ENCODE data around the gene DTD2. TPM values are rescaled to one million over a fixed set of nuclear protein-coding genes. Genes with fewer than 3 reads are reported as not detected.

DTD2 gene
- total and polyA plus RNA-seq, 2 donors (not counting 1 experiment from before 2014, with no cell fraction given), result 25.4 to 40.8 TPM

- Histone ChIP-seq H3K79me2 (ENCODE audit: control insufficient read depth, insufficient read depth, low read length) (peaks cover 3% of the 10 kb centered on the region), H3K9ac (ENCODE audit: insufficient read depth, low read length) (no peak overlapping the region), H4K20me1 (ENCODE audit: control insufficient read depth, extremely low read depth, insufficient read depth, low read length) (no peaks in the 10 kb centered on the region), H3K27ac (ENCODE audit: insufficient read depth, low read length) (no peak overlapping the region), H3K4me3 (replicated peaks in 1 of 4; ENCODE audit: control extremely low read depth in 1 of 4, insufficient read depth in 1 of 4, low read depth in 3 of 4, low read length in 4 of 4) (peak overlapping the region; percentile 65 to 84 (median 78)), H3K4me1 (ENCODE audit: control insufficient read depth, extremely low read depth, insufficient read depth, low read length) (peaks cover 2% of the 10 kb centered on the region), H2AFZ (ENCODE audit: low read length) (peak overlapping the region; percentile 48), H3K9me3 (ENCODE audit: control insufficient read depth, insufficient read depth, low read depth, low read length) (no peaks in the 10 kb centered on the region), H3K36me3 (ENCODE audit: control insufficient read depth, insufficient read depth, low read length) (no peaks in the 10 kb centered on the region), H3K27me3 (ENCODE audit: control insufficient read depth, insufficient read depth, low read length) (no peaks in the 10 kb centered on the region), H3K4me2 (ENCODE audit: extremely low read depth, insufficient read depth, low read length) (peak overlapping the region; percentile 73)
- peak; percentile 3 to 8 for DNase-seq (ENCODE audit: low read depth in 2 of 2)
- no peak for TF ChIP-seq EZH2 (IDR thresholded peaks at IDR 0.05; ENCODE audit: low read length, missing control alignments)
- TF ChIP-seq CTCF (conservative IDR thresholded peaks at IDR 0.05 in 1 of 2, IDR thresholded peaks at IDR 0.05 in 1 of 2; ENCODE audit: low read depth in 1 of 2, low read length in 2 of 2), result no peak
Measured at GRCh38 chr14:31457665-31458659, 656 bp upstream of the DTD2 start.

DNA sequence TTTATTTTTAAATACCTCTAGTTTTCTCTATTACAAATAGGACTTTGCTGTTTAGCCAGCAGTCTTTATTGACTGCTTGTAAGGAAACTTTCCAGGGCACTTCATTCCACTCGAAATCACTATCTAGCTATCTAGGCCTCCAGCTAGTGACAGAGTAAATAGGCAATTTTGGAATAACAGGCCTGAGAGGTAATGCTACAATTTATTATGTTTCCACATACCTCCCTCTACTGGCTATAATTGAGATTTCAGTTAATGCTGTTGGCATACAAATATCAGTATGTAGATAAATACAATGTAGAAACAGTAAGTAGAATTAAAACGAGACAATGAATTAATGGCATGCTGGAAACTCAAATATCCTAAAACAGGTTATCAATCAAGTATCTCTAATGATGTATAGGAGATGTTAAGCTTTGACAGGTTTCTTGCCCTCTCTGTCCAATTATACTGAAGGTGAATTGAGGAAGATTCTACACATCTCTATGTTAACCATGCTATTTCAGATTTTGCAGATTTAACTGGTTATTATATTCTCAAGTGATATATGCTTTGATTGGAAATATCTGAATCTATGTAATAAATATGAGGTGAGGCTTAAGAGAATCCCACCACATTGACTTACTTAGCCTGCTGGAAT is 7.2 kb downstream of the DTD2 start:
- Histone ChIP-seq H3K9ac (ENCODE audit: insufficient read depth, low read length) (no peak overlapping the region), H3K4me1 (ENCODE audit: control insufficient read depth, extremely low read depth, insufficient read depth, low read length) (no peaks in the 10 kb centered on the region), H2AFZ (ENCODE audit: low read length) (no peak overlapping the region), H3K36me3 (ENCODE audit: control insufficient read depth, insufficient read depth, low read length) (peaks cover 1% of the 10 kb centered on the region), H3K27ac (ENCODE audit: insufficient read depth, low read length) (no peak overlapping the region), H3K4me2 (ENCODE audit: extremely low read depth, insufficient read depth, low read length) (no peak overlapping the region), H4K20me1 (ENCODE audit: control insufficient read depth, extremely low read depth, insufficient read depth, low read length) (no peaks in the 10 kb centered on the region), H3K27me3 (ENCODE audit: control insufficient read depth, insufficient read depth, low read length) (no peaks in the 10 kb centered on the region), H3K4me3 (replicated peaks in 1 of 4; ENCODE audit: control extremely low read depth in 1 of 4, insufficient read depth in 1 of 4, low read depth in 3 of 4, low read length in 4 of 4) (no peak overlapping the region), H3K9me3 (ENCODE audit: control insufficient read depth, insufficient read depth, low read depth, low read length) (no peaks in the 10 kb centered on the region), H3K79me2 (ENCODE audit: control insufficient read depth, insufficient read depth, low read length) (no peaks in the 10 kb centered on the region)
- TF ChIP-seq EZH2 (IDR thresholded peaks at IDR 0.05; ENCODE audit: low read length, missing control alignments), result no peak
- peak; percentile 35 to 64 for TF ChIP-seq CTCF (conservative IDR thresholded peaks at IDR 0.05 in 1 of 2, IDR thresholded peaks at IDR 0.05 in 1 of 2; ENCODE audit: low read depth in 1 of 2, low read length in 2 of 2)
- peak; percentile 35 to 65 for DNase-seq (ENCODE audit: low read depth in 2 of 2)

DNA sequence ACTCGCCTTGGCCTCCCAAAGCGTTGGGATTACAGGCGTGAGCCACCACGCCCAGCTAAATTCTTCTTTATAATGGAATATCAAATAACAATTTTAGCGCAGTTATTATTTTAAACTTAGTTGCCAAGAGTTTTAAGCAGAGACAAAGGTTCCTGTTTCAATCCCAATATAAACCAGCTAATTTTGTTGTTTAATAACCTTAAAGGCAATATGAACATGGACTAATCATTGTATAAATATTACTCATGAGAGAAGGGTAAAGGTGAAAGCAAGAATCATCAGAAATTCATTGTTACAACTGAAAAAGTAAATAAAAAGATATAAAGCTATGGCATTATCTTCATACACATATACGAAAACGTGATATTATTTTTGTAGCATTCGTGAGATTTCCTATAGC is 8.2 kb downstream of the DTD2 start:
- DNase-seq (ENCODE audit: low read depth in 2 of 2), result no peak
- H3K4me2 ChIP-seq (ENCODE audit: extremely low read depth, insufficient read depth, low read length), result no peak overlapping the region

More for the DNA sequence above, 8.2 kb downstream of the DTD2 start:
- no peak overlapping the region for H3K27ac ChIP-seq (ENCODE audit: insufficient read depth, low read length)
- no peak for TF ChIP-seq CTCF (conservative IDR thresholded peaks at IDR 0.05 in 1 of 2, IDR thresholded peaks at IDR 0.05 in 1 of 2; ENCODE audit: low read depth in 1 of 2, low read length in 2 of 2)
- no peak for TF ChIP-seq EZH2 (IDR thresholded peaks at IDR 0.05; ENCODE audit: low read length, missing control alignments)
- no peak overlapping the region for H3K4me3 ChIP-seq (replicated peaks in 1 of 4; ENCODE audit: control extremely low read depth in 1 of 4, insufficient read depth in 1 of 4, low read depth in 3 of 4, low read length in 4 of 4)
- H3K27me3 ChIP-seq (ENCODE audit: control insufficient read depth, insufficient read depth, low read length), result no peaks in the 10 kb centered on the region
- H3K36me3 ChIP-seq (ENCODE audit: control insufficient read depth, insufficient read depth, low read length), result peaks cover 1% of the 10 kb centered on the region
- H4K20me1 ChIP-seq (ENCODE audit: control insufficient read depth, extremely low read depth, insufficient read depth, low read length), result no peaks in the 10 kb centered on the region
- no peak overlapping the region for H3K9ac ChIP-seq (ENCODE audit: insufficient read depth, low read length)
- no peaks in the 10 kb centered on the region for H3K79me2 ChIP-seq (ENCODE audit: control insufficient read depth, insufficient read depth, low read length)
- no peak overlapping the region for H2AFZ ChIP-seq (ENCODE audit: low read length)
- no peaks in the 10 kb centered on the region for H3K9me3 ChIP-seq (ENCODE audit: control insufficient read depth, insufficient read depth, low read depth, low read length)
- no peaks in the 10 kb centered on the region for H3K4me1 ChIP-seq (ENCODE audit: control insufficient read depth, extremely low read depth, insufficient read depth, low read length)

Measured in fibroblast of lung (primary cell).